GM19023 (cell line): ENCODE results near the gene SLC25A2.
A peak's percentile ranks its signal among the peaks of the same experiment; 100 is the strongest.
"Not testable (repeated sequence)": the region's sequence is repeated elsewhere in the genome, so short reads cannot be mapped to it uniquely, and the experiment has no call there.

Experiments
- ATAC-seq: cut with Tn5 transposase; IDR thresholded peaks from one replicate; pipeline ENCODE4 v1.9.1; 2021; ENCODE audit warnings: mild to moderate bottlenecking, moderate library complexity; ENCODE audit not compliant: unreplicated experiment

Gene SLC25A2

GRCh38 chr5:141303756-141304155 is at the start of gene SLC25A2:
Gene SLC25A2, minus strand, starts transcription at chr5:141304049. Its CDS starts 184 bp downstream, at chr5:141303865.
- ATAC-seq: no peak

DNA sequence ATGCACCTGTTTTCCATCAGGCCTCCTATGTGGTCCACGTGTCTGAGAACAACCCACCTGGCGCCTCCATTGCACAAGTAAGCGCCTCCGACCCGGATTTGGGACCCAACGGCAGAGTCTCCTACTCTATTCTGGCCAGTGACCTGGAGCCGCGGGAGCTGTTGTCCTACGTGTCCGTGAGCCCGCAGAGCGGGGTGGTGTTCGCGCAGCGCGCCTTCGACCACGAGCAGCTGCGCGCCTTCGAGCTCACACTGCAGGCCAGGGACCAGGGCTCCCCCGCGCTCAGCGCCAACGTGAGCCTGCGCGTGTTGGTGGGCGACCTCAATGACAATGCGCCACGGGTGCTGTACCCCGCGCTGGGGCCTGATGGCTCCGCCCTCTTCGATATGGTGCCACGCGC is 47.7 kb upstream of the SLC25A2 start:
- no peak for ATAC-seq

DNA sequence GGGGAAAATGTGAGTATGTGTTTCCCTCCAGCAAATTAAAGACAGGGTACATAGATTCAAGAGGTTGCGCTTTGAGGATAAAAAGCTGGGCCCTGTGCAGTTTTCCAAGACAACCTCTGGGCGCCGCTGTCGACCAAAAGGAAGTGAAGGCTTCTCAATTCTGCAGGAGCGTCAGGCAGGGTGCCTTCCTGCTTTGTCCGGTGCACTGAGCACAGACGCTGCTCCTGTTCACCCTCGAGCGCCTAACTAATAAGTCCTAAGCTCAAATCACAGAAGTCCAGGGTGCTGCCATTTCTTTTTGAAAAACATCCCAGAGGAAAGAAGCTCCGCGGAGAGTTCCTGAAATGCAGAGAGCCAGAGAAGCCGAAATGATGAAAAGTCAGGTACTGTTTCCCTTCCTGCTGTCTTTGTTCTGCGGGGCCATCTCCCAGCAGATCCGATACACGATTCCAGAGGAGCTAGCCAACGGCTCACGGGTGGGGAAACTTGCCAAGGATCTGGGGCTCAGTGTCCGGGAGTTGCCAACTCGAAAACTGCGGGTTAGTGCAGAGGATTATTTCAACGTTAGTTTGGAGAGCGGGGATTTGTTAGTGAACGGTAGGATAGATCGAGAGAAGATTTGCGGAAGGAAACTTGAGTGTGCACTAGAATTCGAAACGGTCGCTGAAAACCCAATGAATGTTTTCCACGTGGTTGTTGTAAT is 46.2 kb upstream of the SLC25A2 start, which contains the start of gene PCDHGB1:
TSS of gene PCDHGB1 (plus strand) at position 183 of the 703 bp plus-strand sequence. CDS start at position 345, 162 bp downstream.
- no peak for ATAC-seq

DNA sequence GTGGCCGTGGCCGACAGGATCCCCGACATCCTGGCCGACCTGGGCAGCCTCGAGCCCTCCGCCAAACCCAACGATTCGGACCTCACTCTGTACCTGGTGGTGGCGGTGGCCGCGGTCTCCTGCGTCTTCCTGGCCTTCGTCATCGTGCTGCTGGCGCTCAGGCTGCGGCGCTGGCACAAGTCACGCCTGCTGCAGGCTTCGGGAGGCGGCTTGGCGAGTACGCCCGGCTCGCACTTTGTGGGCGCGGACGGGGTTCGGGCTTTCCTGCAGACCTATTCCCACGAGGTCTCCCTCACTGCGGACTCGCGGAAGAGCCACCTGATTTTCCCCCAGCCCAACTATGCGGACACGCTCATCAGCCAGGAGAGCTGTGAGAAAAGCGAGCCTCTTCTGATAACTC is 42.2 kb upstream of the SLC25A2 start:
- not testable (repeated sequence) for ATAC-seq

DNA sequence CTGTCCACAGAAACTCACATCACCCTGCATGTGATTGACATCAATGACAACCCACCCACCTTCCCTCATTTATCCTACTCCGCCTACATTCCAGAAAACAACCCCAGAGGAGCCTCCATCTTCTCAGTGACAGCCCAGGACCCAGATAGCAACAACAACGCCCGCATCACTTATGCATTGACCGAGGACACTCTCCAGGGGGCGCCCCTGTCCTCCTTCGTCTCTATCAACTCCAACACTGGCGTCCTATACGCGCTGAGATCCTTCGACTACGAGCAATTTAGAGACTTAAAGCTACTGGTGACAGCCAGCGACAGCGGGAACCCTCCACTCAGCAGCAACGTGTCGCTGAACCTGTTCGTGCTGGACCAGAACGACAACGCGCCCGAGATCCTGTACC is 41.5 kb upstream of the SLC25A2 start:
- ATAC-seq: no peak

- ATAC-seq: no peak
Measured at GRCh38 chr5:141343953-141344463, 40.2 kb upstream of the SLC25A2 start.

DNA sequence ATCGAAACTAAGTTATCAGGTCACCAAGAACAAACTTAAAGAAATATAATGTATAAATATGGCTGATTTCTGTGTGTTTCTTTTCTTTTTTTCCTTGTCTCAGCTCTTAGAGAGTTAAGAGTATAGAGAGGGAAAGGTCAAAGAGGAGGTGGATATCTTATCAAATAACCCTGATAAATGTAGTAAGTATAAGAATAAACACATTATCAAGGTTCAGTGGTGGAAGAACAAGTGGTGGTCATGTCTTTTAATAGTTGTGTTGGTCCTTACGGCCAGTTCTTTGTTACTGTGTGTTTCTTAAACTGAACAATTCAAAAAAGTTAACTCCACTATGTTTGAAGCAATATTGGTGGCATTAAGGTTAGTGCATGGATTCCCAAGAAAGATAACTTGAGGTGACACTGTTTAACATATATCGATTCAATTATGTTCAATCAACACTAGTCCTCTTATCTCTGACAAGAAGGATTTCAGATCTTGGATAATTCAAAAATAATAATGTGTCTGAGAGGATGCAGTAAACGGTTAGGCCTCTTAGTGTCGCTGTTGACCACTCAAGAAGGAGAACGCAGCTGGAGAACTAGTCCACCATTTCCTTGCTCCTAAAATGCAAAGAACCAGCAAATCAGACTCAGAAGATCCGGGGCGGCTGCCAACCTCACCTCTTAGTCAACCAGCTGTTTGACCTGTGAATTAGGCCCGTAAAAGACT is 39.5 kb upstream of the SLC25A2 start, which contains the start of gene PCDHGA3:
TSS of gene PCDHGA3 (plus strand) at position 588 of the 711 bp plus-strand sequence. CDS start 205 bp downstream, outside the sequence.
- ATAC-seq: no peak

DNA sequence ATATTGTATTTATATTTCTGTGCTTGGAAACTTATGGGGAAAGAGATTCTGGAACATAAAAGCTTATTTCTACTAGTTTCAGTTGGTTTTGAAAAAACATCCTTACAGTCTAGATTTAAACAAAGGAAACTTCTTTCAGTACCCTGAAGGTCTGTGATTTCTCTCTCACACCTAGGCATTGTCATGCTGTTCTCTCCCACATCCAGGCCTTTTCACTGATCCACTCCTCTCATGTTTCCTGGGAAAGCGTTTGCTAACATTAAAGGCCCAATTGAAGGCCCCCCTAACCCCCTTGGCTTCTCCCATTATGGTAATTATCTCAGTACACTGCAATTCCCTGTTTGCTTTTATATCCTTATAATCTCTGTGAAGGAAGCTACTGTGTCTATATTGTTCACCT is 38.9 kb upstream of the SLC25A2 start:
- ATAC-seq: no peak

GRCh38 chr5:141340781-141341354 is 37.0 kb upstream of the SLC25A2 start:
- not testable (repeated sequence) for ATAC-seq

DNA sequence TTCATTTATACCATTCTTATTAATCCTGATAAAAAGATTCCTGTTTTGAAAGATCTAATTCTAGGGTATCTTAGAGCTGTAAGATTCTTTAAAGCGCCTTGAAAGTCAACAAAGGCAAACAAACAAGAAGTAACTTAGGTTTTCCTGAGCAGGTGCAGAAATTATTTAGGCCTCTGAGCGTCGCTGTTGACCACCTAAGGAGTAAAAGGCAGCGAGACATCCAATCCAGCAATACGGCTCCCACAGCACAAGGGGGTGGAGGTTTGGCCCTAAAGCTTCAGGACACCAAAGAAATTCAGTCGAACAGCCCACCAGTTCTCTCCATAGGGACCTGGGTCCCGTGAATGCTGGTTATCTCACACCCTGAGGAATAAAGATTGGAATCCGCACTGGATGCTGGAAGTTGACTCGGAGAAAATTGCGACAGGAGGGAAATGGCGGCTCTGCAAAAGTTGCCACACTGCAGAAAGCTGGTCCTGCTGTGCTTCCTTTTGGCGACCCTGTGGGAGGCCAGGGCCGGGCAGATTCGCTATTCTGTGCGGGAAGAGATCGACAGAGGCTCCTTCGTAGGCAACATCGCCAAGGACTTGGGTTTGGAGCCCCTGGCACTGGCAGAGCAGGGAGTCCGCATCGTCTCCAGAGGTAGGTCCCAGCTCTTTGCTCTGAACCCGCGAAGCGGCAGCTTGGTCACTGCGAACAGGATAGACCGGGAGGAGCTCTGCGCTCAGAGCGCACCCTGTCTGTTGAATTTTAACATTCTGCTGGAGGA is 34.9 kb upstream of the SLC25A2 start, which contains the start of gene PCDHGA2:
TSS of gene PCDHGA2 (plus strand) at position 223 of the 769 bp plus-strand sequence.
- no peak for ATAC-seq

DNA sequence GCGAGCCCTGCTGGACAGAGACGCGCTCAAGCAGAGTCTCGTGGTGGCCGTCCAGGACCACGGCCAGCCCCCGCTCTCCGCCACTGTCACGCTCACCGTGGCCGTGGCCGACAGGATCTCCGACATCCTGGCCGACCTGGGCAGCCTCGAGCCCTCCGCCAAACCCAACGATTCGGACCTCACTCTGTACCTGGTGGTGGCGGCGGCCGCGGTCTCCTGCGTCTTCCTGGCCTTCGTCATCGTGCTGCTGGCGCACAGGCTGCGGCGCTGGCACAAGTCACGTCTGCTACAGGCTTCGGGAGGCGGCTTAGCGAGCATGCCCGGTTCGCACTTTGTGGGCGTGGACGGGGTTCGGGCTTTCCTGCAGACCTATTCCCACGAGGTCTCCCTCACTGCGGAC is 28.7 kb upstream of the SLC25A2 start:
- not testable (repeated sequence) for ATAC-seq

DNA sequence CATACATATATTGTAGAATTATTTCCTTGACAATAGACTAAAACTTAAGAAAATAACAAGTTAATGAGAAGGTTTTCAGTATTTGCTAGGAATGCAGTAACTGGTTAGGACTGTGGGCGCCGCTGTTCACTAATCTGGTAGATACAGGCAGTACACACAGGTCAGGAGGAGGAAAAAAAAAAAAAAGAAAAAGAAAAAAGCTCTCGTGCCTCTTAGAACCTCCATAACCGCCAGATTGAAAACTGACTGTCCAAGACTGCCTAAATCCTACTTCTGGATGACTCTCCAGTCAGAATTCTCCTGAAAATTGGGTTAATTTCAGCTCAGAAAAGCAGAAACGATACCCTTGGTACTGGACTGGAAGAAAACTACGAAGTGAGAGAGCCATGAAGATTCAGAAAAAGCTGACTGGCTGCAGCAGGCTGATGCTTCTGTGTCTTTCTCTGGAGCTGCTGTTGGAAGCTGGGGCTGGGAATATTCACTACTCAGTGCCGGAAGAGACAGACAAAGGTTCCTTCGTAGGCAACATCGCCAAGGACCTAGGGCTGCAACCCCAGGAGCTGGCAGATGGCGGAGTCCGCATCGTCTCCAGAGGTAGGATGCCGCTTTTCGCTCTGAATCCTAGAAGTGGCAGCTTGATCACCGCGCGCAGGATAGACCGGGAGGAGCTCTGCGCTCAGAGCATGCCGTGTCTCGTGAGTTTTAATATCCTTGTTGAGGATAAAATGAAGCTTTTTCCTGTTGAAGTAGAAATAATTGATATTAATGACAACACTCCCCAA is 26.6 kb upstream of the SLC25A2 start, which contains the start of gene PCDHGA1:
TSS of gene PCDHGA1 (plus strand) at position 216 of the 782 bp plus-strand sequence.
- ATAC-seq: no peak

DNA sequence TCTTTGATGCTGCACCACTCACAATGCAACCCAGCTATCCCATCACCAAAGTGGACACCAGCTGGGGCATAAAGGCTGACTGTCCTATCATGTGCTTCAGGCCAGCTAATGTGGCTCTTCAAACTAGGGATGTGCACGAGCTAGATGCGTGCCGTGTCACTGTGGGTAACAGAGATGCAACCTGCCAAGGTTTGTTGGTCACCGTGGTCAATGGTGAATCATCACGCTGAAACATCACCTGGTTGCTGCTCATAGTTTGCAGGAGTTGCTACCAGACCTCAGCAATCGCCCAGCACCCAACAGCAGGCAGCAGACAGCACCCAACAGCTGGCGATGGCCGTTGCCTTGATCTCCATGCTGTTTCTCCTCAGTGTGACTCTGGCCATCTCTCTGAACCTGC is 24.4 kb upstream of the SLC25A2 start:
- ATAC-seq: no peak

- peak; percentile 89 for ATAC-seq
Measured at GRCh38 chr5:141326088-141326854, 22.4 kb upstream of the SLC25A2 start.

- ATAC-seq: no peak
Measured at GRCh38 chr5:141322261-141322660, 18.4 kb upstream of the SLC25A2 start.

GRCh38 chr5:141320225-141321169 is 16.6 kb upstream of the SLC25A2 start, which contains the start of gene TAF7:
Gene TAF7, minus strand, starts transcription at chr5:141320784. Its CDS starts 740 bp downstream, at chr5:141320044.
- peak; percentile 97 for ATAC-seq

GRCh38 chr5:141319699-141320098 is 15.8 kb upstream of the SLC25A2 start:
- ATAC-seq: no peak

DNA sequence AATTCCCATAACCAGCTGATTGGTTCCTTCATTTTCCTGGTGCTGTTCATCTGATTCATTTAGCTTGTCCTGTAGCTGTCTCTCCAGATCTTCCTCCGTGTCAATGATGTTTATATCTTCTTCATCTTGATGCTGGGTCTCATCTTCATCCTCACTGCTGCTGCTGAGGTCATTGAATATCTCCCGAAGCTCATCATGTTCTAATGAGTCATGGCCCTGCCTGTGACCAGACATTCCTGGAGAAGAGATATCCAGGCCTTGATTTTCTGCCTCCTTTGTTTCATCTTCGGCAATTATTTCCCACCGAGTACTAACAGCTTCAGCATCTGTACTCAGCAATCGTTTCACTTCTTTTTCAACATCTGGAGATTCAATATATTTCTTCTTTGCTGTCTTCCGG is 15.4 kb upstream of the SLC25A2 start:
- no peak for ATAC-seq
